SK-N-SH treated with all-trans-retinoic acid at 6 μM for 48 hours (cell line): ENCODE measurements around the gene NPFFR2.

ENCODE experiments used
- ATAC-seq: fragments of 200-7000 bp; cut with Tn5 transposase; 3 replicates; pipeline ENCODE4 v1.9.1; 2020; ENCODE audit warnings: mild to moderate bottlenecking, moderate library complexity
- ARNTL ChIP-seq: fragments of 450-650 bp; formaldehyde crosslinking; IDR thresholded peaks from 2 replicates; pipeline ENCODE4 v1.5.0; 2020; ENCODE audit warnings: low read depth, mild to moderate bottlenecking, moderate library complexity, borderline replicate concordance
- BACH2 ChIP-seq: fragments of 250-450 bp; sonication (Bioruptor Pico); IDR thresholded peaks from 2 replicates; pipeline ENCODE4 v1.9.0; 2021; ENCODE audit warnings: mild to moderate bottlenecking, borderline replicate concordance
- CSDC2 ChIP-seq: fragments of 250-450 bp; sonication (Bioruptor Pico); IDR thresholded peaks from 2 replicates; pipeline ENCODE4 v1.5.0; 2020; ENCODE audit warnings: mild to moderate bottlenecking, moderate library complexity
- GLIS3 ChIP-seq: fragments of 250-450 bp; sonication (Bioruptor Pico); IDR thresholded peaks from 2 replicates; pipeline ENCODE4 v1.5.0; 2020; ENCODE audit warnings: mild to moderate bottlenecking, moderate library complexity
- ISL1 ChIP-seq: fragments of 250-450 bp; sonication (Bioruptor Pico); IDR thresholded peaks from 2 replicates; pipeline ENCODE4 v2.1.2; 2022; ENCODE audit warnings: mild to moderate bottlenecking, moderate library complexity
- OSR1 ChIP-seq: fragments of 250-450 bp; sonication (Bioruptor Pico); IDR thresholded peaks from 2 replicates; pipeline ENCODE4 v1.8.0; 2022; ENCODE audit warnings: moderate library complexity, mild to moderate bottlenecking, inconsistent platforms
- PPARA ChIP-seq: fragments of 250-450 bp; sonication (Bioruptor Pico); IDR thresholded peaks from 2 replicates; pipeline ENCODE4 v1.5.0; 2020; ENCODE audit warnings: mild to moderate bottlenecking, borderline replicate concordance
- RARB ChIP-seq: fragments of 250-450 bp; sonication (Bioruptor Pico); IDR thresholded peaks from 2 replicates; pipeline ENCODE4 v1.8.0; 2021; ENCODE audit warnings: mild to moderate bottlenecking, moderate library complexity
- SNAI2 ChIP-seq: fragments of 250-450 bp; sonication (Bioruptor Pico); IDR thresholded peaks from 2 replicates; pipeline ENCODE4 v1.5.0; 2020; ENCODE audit warnings: mild to moderate bottlenecking, moderate library complexity
- TCF4 ChIP-seq: fragments of 250-450 bp; sonication (Bioruptor Pico); IDR thresholded peaks from 2 replicates; pipeline ENCODE4 v1.8.0; 2021; ENCODE audit warnings: mild to moderate bottlenecking, moderate library complexity, borderline replicate concordance
- TSHZ2 ChIP-seq: fragments of 250-450 bp; sonication (Bioruptor Pico); IDR thresholded peaks from 2 replicates; pipeline ENCODE4 v1.5.0; 2020; ENCODE audit warnings: mild to moderate bottlenecking, moderate library complexity
- ZC3H10 ChIP-seq: fragments of 250-450 bp; sonication (Bioruptor Pico); IDR thresholded peaks from 2 replicates; pipeline ENCODE4 v1.5.1; 2021; ENCODE audit warnings: mild to moderate bottlenecking, moderate library complexity
- ZFP3 ChIP-seq: fragments of 250-450 bp; sonication (Bioruptor Pico); IDR thresholded peaks from 2 replicates; pipeline ENCODE4 v1.5.0; 2020; ENCODE audit warnings: mild to moderate bottlenecking, moderate library complexity
- ZFP30 ChIP-seq: fragments of 450-650 bp; formaldehyde crosslinking; IDR thresholded peaks from 2 replicates; pipeline ENCODE4 v1.5.0; 2022; ENCODE audit warnings: mild to moderate bottlenecking, moderate library complexity
- ZNF565 ChIP-seq: fragments of 450-650 bp; formaldehyde crosslinking; conservative IDR thresholded peaks from 2 replicates; pipeline ENCODE4 v1.5.0; 2020; ENCODE audit warnings: low read depth, mild to moderate bottlenecking, moderate library complexity
- ZNF70 ChIP-seq: fragments of 450-650 bp; formaldehyde crosslinking; IDR thresholded peaks from 2 replicates; pipeline ENCODE4 v1.5.0; 2020; ENCODE audit warnings: mild to moderate bottlenecking, moderate library complexity
- ZNF8 ChIP-seq: fragments of 450-650 bp; formaldehyde crosslinking; IDR thresholded peaks from 2 replicates; pipeline ENCODE4 v1.5.0; 2020; ENCODE audit warnings: mild to moderate bottlenecking, moderate library complexity
- TF ChIP-seq, protein P1 (sequence below): fragments of 250-450 bp; sonication (Bioruptor Pico); IDR thresholded peaks from 2 replicates; pipeline ENCODE4 v1.5.1; 2021; ENCODE audit warnings: mild to moderate bottlenecking, moderate library complexity
- TF ChIP-seq, protein P2 (sequence below): fragments of 250-450 bp; sonication (Bioruptor Pico); IDR thresholded peaks from 2 replicates; pipeline ENCODE4 v1.8.0; 2020; ENCODE audit warnings: mild to moderate bottlenecking, moderate library complexity, borderline replicate concordance

NPFFR2 gene

DNA sequence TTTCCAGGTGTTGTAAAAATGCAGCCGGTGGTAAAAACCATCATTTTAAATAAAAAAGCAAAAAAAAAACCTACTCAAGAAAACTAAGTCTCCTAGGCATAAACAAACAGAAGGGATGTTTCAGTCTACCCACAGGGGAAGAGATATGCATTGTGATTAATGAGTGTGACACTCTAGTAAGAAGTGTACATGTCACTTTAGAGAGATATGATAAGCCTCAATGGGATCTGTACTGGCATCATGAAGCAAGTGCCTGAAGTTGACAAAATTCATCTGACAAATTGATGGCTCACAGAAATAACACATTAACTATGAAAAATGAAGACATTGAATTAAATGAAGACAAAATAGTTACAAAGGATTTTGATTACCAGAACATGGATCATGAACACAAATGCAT, 162.7 kb downstream of the NPFFR2 start:
- ATAC-seq: no peak
- TF ChIP-seq BACH2 (no peak), ZFP3 (no peak), OSR1 (no peak), ZNF8 (CRISPR knock-in tag) (no peak), TCF4 (CRISPR knock-in tag) (no peak), RARB (CRISPR knock-in tag) (no peak), CSDC2 (CRISPR knock-in tag) (no peak), TSHZ2 (CRISPR knock-in tag) (no peak), ZNF70 (CRISPR knock-in tag) (no peak), ARNTL (no peak), GLIS3 (CRISPR knock-in tag) (no peak), PPARA (CRISPR knock-in tag) (no peak), SNAI2 (CRISPR knock-in tag) (no peak), ZFP30 (CRISPR knock-in tag) (no peak), ISL1 (no peak), ZC3H10 (CRISPR knock-in tag) (no peak), ZNF565 (CRISPR knock-in tag) (no peak)
- TF ChIP-seq, protein P1, sequence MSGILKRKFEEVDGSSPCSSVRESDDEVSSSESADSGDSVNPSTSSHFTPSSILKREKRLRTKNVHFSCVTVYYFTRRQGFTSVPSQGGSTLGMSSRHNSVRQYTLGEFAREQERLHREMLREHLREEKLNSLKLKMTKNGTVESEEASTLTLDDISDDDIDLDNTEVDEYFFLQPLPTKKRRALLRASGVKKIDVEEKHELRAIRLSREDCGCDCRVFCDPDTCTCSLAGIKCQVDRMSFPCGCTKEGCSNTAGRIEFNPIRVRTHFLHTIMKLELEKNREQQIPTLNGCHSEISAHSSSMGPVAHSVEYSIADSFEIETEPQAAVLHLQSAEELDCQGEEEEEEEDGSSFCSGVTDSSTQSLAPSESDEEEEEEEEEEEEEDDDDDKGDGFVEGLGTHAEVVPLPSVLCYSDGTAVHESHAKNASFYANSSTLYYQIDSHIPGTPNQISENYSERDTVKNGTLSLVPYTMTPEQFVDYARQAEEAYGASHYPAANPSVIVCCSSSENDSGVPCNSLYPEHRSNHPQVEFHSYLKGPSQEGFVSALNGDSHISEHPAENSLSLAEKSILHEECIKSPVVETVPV (CRISPR knock-in tag): no peak
- TF ChIP-seq, protein P2, sequence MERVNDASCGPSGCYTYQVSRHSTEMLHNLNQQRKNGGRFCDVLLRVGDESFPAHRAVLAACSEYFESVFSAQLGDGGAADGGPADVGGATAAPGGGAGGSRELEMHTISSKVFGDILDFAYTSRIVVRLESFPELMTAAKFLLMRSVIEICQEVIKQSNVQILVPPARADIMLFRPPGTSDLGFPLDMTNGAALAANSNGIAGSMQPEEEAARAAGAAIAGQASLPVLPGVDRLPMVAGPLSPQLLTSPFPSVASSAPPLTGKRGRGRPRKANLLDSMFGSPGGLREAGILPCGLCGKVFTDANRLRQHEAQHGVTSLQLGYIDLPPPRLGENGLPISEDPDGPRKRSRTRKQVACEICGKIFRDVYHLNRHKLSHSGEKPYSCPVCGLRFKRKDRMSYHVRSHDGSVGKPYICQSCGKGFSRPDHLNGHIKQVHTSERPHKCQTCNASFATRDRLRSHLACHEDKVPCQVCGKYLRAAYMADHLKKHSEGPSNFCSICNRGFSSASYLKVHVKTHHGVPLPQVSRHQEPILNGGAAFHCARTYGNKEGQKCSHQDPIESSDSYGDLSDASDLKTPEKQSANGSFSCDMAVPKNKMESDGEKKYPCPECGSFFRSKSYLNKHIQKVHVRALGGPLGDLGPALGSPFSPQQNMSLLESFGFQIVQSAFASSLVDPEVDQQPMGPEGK (CRISPR knock-in tag): no peak
- TF ChIP-seq, all 23 proteins: peak for 0
